GM19452 (cell line): ENCODE measurements around the gene PLD5.
"Not testable (repeated sequence)": the region's sequence is repeated elsewhere in the genome, so short reads cannot be mapped to it uniquely, and the experiment has no call there.

Source experiments
- ATAC-seq: cut with Tn5 transposase; IDR thresholded peaks from one replicate; pipeline ENCODE4 v1.9.1; 2021; ENCODE audit not compliant: unreplicated experiment

The PLD5 gene

DNA sequence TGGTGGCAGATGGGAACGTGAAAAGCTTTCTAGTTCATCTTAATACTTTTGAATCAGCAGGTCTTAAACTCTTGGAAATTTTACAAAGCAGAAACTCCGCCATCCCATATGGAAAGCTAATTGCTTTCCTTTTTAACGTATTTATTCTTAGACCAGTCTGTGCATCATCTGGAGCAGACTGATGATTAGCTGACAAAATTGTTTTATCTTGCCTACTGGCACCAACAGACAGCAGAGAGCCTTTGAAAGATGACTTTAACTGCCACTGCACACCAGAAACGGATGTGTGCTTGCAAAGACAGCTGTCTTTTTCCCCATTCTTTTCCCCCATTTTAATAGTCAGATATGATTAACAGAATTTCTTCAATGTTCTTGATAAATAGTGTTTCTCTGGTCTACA is 97.0 kb downstream of the PLD5 start:
- no peak for ATAC-seq

DNA sequence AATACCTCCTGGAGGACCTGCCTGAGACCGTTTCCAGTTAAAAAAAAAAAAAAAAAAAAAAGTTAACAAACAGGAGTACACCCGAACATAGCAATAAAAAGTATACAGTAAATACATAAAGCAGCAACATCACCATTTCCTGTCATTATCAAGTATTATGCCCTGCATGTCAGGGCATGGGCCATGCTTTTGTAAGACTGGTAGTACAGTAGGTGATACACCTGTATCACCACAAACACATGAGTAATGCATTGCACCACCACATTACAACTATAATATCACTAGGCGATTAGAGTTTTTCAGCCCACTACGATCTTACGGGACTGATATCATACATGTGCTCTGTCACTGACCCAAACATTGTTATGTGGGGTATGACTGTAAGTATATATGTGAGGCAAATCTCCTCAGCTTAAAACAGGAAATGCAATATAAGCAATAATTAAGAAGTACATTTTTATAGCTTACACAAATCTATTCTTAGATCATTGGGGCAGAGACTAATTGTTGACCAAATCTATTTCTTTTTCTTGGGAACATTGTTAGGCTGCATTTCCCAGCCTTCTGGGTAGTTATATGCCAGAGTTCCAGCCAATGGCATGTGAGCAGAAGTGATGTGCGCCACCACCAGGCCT is 98.1 kb downstream of the PLD5 start:
- ATAC-seq = no peak

DNA sequence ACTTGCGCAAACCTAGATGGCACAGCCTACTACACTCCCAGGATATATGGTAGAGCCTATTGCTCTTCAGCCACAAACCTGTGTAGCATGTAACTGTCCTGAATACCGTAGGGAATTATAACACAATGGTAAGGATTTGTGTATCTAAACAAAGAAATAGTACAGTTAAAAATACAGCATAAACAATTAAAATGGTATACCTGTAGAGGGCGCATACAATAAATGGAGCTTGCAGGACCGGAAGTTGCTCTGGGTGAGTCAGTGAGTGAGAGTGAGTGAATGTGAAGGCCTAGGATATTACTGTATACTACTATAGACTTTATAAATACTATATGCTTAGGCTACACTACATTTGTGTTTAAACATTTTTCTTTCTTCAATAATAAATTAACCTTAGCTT is 99.3 kb downstream of the PLD5 start:
- peak; percentile 58 for ATAC-seq

DNA sequence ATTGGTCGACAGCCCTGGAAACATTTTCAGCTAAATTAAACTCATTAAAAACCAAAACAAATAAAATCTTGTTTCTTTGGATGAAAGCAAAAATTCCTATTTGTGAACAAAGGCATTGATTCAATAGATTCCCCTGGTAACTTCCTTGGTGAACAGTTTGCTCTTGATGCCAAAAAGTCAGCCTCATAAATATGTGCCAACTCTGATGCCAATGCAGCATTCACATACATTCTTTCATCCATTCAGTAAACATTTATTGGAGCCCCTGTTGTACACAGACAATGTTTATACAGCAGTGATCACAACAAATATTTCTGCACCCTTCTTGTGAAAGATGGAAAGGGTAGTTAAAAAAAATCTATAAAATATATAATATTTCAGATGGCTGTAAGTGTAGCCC is 107.8 kb downstream of the PLD5 start:
- no peak for ATAC-seq

DNA sequence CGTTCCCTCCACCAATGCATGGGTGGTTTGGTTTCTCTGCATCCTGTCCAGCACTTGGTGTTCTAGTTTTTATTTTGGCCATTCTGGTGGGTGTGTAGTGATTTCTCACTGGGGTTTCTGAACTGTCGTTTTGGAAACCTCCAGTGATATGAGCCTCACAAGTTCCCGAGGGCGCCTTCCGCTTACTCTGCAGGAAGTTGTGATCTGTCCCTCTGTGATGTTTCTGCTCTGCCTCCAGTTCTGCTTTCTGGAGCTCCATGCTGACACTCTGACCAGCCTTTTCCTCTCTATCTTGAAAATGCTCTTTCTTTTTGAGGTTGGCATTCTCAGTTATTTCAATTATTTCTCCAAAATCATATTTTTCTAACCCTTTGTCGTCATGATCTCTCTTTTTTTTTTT is 111.6 kb downstream of the PLD5 start:
- ATAC-seq = no peak

DNA sequence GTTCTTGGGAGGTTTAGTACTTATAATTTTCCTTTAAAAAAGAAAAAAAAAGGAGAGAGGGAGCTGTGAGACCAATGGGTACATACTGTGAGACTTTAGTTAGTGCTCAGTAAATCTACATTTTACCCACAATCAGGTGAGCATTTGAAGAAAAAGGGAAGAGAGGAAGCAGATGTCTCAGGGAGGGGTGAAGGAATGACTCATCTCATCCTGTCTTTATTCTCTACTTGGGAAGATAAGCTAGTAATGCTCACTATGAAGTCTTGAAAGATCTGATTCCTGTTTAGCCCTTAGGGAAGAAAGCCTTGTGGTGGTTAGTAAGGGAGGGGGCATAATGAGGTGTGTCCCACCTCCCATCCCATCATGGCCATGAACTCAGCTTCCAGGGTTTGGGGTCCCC is 112.6 kb downstream of the PLD5 start:
- no peak for ATAC-seq

DNA sequence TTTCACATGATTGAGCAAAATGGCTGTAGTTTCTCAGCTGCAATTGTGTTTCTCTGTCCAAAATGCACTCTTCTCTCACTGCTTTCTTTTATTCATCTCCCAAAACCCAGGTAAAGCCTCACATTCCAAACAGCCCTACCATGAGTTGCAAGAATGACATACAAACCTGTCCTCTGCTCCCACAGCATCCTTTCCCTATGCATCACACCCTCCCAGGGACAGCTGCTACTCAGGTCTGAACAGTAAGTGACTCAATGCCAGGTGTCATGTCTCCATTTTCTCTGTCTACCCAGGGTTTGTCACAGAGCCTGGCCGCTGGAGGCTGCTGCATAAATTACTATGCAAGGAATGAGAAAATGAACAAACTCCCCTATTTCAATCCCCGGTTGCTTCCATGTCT is 118.5 kb downstream of the PLD5 start:
- no peak for ATAC-seq

DNA sequence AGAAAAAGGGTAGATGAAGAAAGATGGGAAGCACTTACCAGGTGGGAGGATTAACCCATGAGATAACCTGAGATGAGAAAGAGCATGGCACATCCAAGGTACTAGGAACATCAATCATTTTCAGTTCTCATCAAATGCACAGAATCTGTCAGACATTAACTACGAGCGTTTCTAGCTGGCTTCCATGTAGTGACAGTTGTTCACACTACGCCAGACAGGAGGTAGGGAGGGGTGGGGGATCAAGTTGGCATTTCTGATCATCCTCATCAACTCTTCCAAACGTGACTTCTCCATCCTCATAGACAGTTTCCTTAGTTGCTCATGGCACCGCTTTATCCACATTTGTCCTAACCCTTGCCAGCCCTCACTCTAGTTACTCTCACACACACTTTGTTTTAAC is 120.2 kb downstream of the PLD5 start:
- ATAC-seq = no peak

DNA sequence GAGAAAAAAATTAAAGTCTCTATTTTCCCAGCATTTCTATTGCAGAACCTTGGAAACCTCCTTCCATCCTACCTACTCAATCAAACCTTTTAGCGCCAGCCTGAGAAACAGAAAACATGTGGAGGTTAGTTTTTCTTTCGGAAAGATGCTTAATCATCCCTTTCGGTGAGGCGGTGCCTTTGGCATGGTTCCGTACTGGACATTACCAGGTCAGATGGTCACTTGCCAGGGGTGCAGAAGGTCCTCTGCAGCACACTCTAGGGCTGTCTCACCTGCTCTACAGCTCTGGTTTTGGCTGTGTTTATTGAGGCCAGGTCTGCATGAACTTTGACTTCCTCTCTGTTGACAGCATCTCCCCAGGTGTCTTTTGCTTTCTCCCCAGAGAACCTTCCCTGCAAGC is 121.5 kb downstream of the PLD5 start:
- ATAC-seq = no peak

DNA sequence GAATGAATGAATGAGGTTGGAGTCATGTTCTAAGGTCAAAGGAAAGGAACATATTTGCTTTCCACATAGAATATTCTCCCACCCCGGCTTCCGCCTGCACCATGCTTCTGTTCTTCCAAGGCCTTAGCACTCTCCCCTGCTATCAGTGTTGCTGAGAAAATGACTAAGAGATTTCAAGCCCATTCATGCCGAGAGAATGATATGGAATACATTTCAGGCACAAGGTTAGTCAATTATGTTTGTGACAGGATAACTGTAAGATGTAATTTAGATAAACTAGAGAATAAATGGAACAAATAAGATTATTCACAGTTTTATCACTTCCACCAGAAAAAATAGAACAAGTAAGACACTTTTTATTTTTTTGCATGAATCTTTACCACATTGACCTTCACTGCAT is 122.6 kb downstream of the PLD5 start:
- no peak for ATAC-seq

DNA sequence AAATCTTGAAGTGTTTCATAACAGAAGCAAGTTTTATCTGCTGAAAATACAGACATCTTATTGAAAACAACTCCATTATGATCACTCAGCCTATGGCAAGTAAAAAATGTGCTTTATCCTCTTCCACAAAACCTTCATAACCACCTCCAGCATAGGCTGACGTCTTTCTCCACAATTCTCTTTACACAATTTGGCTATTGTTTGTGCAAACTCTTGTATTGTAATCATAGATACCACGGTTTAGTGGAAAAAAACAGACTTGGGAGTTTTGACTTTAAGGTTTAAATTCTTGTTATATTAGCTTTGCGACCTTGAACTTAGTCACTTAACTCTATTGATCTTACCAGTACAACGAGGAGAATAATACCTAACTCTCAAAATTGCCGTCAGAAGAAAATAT is 126.1 kb downstream of the PLD5 start:
- no peak for ATAC-seq

DNA sequence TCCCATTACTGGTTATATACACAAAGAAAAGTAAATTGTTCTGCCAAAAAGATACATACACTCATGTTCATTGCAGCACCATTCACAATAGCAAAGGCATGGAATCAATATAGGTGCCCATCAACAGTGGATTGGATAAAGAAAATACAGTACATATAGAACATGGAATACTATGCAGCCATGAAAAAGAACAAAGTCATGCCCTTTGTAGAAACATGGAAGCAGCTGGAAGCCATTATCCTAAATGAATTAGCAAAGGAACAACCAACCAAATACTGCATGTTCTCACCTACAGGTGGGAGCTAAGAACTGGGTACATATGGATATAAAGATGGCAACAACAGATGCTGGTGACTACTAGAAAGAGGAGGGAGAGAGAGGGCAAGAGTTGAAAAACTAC is 132.6 kb downstream of the PLD5 start:
- ATAC-seq = no peak

DNA sequence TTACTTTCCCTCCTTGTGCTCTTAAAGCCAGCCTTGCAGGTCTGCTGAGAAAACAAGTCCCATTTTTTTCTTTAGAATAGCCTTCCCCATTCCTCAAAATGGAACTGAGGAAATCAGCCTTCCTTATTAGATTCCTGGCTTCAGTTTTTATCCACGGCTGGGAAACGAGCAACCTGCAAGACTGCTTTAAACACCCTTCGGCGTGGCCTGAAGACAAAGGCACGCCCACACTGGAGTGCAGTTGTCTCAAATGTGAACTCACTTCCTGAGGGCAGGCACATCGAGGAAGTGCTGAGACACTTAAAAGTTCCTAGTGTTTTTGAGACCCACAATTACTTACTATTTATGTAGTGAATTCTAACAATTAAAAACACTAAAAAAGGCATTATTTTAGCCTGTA is 148.4 kb downstream of the PLD5 start:
- not testable (repeated sequence) for ATAC-seq

DNA sequence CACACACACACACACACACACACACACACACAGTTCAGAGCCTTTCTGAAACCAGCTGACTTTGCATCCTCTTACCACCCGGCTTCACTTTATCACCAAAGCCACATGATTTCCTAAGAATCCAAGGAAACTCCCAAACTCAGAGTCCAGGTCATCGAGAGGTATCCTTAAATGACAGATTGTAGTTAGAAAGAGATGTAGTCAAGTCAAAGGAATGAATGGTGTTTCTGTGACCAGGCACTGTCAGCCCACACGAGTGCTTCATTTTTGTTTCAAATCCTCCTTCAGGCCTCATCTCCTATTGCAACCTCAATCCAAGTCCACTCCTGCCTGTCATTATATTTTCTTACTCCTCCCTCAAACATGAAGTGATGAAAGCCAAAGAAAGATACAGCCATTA is 174.1 kb downstream of the PLD5 start:
- ATAC-seq = not testable (repeated sequence)

DNA sequence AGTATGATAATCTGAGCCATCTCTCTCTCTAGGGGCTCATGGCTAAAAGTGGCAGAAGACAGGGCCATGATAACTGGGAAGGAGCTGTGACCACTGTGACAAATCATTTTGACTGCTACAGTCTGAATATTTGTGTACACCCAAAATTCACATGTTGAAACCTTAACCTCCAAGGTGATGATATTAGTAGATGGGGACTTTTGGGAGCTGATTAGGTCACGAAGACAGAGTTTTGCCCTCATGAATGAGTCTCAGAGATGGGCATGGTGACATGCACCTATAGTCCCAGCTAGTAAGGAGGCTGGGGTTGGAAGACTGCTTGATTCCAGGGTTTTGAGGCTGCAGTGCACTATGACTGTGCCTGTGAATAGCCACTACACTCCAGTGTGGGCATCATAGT is 174.9 kb downstream of the PLD5 start:
- ATAC-seq = no peak

DNA sequence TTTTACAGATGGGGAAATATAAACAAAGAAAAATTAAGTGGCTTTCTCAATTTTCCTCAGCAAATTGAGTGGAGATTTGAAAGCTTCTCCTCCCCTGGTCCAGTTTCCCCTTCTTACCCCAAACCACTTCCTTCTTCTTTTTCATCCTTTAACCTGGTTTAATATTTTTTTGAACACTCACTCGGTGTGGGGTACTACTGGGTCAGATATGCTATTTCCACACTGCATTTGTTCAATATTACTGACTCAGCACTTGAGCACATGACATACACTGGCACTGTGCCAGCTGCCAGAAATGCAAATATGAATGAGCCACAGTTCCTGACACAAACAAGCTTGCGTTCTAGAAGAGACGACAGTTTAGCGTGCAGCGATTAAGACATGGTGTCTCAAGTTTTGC is 193.6 kb downstream of the PLD5 start:
- ATAC-seq = peak; percentile 78

DNA sequence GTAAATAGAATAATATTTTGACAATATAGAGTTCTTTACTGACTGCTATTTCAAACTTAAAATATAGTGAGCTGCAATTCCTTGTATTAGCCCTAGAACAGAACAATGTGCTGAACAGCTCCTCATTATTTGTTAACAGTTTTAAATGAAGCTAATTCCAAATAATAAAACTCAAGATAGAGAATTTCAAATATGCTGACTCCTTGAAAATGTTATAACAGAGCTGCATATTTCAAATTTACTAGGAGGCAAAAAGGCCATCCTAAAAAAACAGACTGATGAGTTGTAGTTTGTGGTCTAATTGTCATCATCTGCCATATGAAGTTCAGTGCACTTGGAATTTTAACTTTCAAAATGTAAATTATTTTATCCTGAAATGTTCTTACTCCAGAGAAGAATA is 197.1 kb downstream of the PLD5 start:
- not testable (repeated sequence) for ATAC-seq

DNA sequence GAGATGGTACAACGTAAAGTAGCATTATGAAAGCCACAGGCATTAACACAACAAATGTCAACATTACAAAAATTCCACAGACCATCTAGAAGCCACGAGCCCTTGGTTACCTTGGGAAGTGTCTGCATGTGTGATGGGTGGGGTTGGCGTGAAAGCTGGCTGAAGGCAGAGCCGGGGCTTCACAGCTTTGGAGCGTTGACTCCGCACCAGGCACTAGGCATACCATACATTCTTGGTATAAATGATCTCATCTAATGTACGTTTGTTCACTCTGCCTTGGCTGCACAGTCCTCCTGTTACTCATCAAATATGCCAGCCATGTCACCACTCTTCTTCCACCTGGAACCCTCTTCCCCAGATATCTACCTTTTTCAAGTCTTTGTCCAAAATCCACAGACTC is 202.5 kb downstream of the PLD5 start:
- ATAC-seq = not testable (repeated sequence)

DNA sequence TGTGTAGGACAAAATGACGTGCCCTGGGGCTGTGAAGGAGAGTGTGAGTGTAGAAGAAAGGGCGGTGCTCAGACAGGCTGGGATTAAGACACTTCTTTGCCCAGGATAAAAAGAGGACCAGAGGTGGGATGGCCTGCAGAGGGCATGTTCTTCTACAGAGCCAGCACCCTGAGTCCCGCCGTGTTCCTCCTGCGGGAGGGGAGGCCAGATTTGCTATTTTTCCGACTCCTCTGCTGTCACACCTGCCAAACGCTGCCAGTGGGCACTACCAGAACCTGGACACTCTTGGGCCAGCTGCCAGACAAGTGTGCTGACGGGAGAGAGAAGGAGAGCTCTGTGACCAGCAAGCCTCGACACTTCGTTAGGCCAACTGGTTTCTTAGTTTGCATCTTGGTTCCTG is 206.4 kb downstream of the PLD5 start:
- no peak for ATAC-seq

DNA sequence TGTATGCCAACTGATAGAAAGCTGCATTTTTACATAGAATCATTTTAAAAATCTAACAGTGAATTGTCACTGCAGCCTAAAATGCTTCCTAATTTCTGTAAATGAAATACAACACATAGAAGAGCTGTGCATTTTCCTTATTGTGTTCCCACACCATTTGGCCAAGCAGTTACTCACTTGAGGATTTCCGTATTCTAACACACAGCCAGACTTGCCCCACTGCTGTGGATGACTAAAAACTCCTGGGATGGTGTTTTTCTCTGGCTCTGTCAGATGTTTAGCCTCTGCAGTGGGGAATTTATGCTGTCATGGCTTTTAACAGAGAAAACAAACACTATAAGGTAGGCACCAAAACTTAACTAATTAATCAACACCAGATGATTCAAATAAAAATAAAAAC is 209.6 kb downstream of the PLD5 start:
- not testable (repeated sequence) for ATAC-seq

DNA sequence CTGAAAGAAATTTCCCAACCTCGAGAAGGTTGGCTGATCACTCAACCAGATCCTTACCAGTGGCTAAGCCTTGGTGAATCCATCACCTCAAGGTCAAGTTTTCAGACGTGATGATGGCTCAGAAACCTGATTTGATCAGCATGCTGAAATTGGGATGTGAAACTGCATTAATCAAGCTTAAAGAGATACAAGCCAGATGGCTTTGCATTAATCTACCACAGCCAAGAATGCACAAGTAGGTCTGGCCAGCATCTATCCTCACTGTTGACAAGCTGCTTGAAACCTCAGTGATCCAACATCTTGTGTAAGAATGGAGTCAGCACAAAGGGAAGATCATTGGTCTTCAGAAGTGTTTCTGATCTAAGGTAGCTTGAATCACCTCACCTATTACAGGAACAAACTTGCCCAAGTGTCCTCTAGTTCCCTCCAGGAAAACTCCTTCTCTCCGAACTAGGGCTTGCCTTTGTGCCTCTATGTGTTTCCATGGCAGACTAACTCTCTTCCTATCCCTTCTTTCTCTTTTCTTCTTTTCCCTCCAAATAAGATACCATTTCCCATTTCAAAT is 210.3 kb downstream of the PLD5 start:
- not testable (repeated sequence) for ATAC-seq

DNA sequence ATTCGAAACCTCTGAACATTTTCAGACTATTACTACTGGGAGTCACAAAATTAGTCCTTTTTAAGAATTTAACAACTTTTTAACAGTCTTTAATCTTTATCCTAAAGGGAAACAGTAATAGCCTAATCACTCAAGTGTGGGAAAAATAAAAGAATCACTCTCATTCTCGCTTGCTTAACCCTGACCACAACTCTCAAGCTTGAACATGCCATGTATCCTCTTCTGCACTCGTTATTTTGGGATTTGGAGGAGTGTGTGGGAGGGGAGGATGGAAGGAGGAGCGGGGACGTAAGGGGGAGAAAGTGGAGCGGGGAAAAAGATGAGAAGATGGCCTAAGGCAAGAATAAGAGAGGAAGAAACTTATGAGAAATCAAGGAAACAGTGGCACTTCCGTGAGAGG is 215.8 kb downstream of the PLD5 start:
- not testable (repeated sequence) for ATAC-seq

DNA sequence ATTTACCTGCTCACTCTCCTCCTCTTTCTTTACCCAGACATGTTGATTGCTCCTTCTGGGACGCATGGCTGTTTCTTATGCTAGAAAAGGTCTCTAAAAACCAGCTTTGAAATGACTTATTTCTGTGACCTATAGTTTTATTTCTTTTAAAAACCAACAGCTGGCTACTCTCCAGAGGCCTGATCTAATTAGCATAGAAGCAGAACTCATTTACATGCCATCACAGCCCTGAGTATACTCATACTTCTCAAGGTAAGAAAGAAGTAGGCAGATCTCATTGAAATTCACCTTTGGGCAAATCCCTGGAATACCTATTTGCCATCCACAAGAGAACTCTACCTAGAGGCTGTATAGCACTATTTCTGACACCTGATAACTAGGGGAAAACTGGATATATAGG is 230.7 kb downstream of the PLD5 start:
- not testable (repeated sequence) for ATAC-seq
